HFFc6 (cell line): ENCODE results near the gene METTL25B. TPM values are rescaled to one million over a fixed set of nuclear protein-coding genes. Genes with fewer than 3 reads are reported as not detected.

Source experiments
- DNase-seq: peaks from one replicate; pipeline ENCODE4 v3.0.0-alpha.2; 2018
- H3K27ac Mint-ChIP-seq: 2 replicates; pipeline ENCODE4 v1.8.0; 2020; ENCODE audit warnings: mild to moderate bottlenecking, mixed read lengths
- H3K27me3 Mint-ChIP-seq: 2 replicates; pipeline ENCODE4 v1.8.0; 2021; ENCODE audit warnings: mild to moderate bottlenecking, moderate library complexity, mixed read lengths; ENCODE audit not compliant: insufficient read depth
- H3K36me3 Mint-ChIP-seq: 2 replicates; pipeline ENCODE4 v1.8.0; 2021; ENCODE audit warnings: low read depth, mixed read lengths
- H3K4me1 Mint-ChIP-seq: 2 replicates; pipeline ENCODE4 v1.8.0; 2020; ENCODE audit warnings: low read depth, mixed read lengths
- H3K4me3 Mint-ChIP-seq: 2 replicates; pipeline ENCODE4 v1.8.0; 2020; ENCODE audit warnings: mild to moderate bottlenecking, moderate library complexity, mixed read lengths
- H3K9me3 Mint-ChIP-seq: 2 replicates; pipeline ENCODE4 v1.8.0; 2020; ENCODE audit warnings: mild to moderate bottlenecking, mixed read lengths
- CTCF ChIP-seq: fragments of 200-600 bp; sonication (generic); IDR thresholded peaks from 2 replicates; pipeline ENCODE4 v1.5.0; 2021; ENCODE audit warnings: antibody characterized with exemption, mild to moderate bottlenecking
- total RNA-seq, 6 experiments: library from RNA; stranded (reverse); fragmentation: NEBNext Ultra II Directional; extraction: Animal tissue kit (Norgen Biotek cat#: 25700); gene quantifications; 2 replicates in 1 of 6; 3 replicates in 5 of 6; pipeline ENCODE4 v1.2.3, GENCODE V29; 2021

Gene METTL25B
- total RNA-seq, 6 experiments from 2014 or later: 11.2 to 16.0 (median 13.9) TPM

DNA sequence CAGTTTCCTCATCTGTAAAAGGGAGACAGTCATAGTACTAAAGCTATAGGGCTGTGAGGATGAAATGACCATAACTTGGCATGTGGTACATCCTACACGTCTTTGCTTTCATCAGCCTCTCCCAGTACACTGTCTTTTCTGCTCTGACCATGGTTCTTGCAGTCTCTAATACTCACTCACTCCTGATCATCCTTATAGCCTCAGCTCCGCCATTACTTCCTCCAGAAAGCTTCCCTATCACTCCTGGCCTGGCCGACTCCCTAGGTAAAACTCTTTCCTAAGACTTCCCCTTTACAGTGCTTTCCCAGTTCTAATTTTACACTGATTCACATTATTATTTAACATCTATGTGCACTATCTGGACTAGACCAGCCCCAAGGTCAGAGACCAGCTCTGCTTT is 17.6 kb downstream of the METTL25B start:
- Mint-ChIP-seq H3K27me3 (peaks cover 2% of the 10 kb centered on the region; the same call in 1 of the 2 replicates), H3K4me1 (peaks cover 67% of the 10 kb centered on the region), H3K36me3 (peaks cover 45% of the 10 kb centered on the region), H3K27ac (peak overlapping the region; percentile 98), H3K9me3 (no peaks in the 10 kb centered on the region), H3K4me3 (peak overlapping the region; percentile 98)
- TF ChIP-seq CTCF: no peak
- DNase-seq: no peak

DNA sequence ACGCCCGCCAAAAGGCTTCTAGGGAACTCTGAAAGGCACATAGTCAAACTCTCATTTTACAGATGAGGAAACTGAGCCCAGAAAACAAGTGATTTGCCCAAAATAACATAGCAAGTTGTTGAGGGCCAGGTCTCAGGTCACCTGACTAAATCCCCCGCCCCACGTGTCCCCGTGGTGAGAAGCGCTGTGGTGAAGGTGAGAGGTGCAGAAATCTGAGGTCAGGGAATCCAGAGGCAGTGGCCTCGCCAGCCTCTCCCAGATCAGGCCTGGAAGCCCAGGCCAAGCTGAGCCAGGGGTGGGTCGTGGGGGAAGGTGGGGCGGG is 18.1 kb downstream of the METTL25B start:
- no peak for TF ChIP-seq CTCF
- no peaks in the 10 kb centered on the region; the same call in 1 of the 2 replicates for H3K27me3 Mint-ChIP-seq
- peak overlapping the region; percentile 98 for H3K4me3 Mint-ChIP-seq
- peak overlapping the region; percentile 98 for H3K27ac Mint-ChIP-seq
- DNase-seq: no peak
- H3K9me3 Mint-ChIP-seq: no peaks in the 10 kb centered on the region
- peaks cover 41% of the 10 kb centered on the region for H3K36me3 Mint-ChIP-seq
- peaks cover 63% of the 10 kb centered on the region for H3K4me1 Mint-ChIP-seq

DNA sequence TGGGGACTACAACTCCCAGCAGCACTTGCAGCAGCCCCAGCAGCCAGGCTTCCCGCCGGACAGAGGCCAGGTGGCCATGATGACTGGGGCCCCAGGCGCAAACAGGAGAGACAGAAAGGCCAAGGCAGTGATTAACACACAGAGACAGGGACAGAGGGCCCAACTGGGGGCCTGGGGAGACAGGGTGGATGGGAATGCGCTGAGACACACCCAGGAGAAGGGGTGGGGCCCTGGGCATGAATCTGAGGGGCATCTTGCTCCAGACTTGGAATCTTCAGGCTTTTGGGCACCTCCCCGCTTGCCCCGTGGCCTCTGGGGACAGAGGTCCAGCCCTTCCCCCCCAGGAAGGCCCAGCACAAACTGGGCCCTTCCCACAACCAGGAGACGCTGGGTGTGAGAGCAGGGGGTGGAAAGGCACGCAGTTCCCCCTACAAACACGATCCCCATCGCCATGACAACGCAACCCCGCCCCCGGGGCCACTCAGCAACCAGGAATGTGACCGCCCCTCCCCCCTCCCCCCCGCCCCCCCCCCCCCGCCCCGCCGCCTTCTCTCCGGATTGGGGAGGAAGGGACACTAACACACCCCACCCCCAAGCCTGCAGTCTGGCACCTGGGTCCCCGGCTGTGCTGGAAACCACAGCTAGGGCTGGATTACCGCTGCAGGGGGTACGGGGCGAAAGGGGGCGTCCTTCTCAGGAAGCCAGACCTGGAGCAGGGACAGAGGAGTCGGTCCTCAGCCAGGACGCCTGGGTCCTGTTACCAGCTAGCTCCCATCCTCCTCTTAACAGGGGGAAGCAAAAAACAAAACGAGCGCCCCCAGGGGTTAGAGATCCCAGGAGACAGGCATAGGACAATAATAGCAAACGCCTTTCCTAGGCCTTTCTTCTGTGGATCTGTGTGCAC is 18.7 kb downstream of the METTL25B start:
- Mint-ChIP-seq H3K27ac (peak overlapping the region; percentile 98), H3K4me1 (peaks cover 57% of the 10 kb centered on the region), H3K4me3 (peak overlapping the region; percentile 98), H3K27me3 (no peaks in the 10 kb centered on the region; the same call in 1 of the 2 replicates), H3K36me3 (peaks cover 35% of the 10 kb centered on the region), H3K9me3 (no peaks in the 10 kb centered on the region)
- peak; percentile 64 for TF ChIP-seq CTCF
- DNase-seq: peak; percentile 91

DNA sequence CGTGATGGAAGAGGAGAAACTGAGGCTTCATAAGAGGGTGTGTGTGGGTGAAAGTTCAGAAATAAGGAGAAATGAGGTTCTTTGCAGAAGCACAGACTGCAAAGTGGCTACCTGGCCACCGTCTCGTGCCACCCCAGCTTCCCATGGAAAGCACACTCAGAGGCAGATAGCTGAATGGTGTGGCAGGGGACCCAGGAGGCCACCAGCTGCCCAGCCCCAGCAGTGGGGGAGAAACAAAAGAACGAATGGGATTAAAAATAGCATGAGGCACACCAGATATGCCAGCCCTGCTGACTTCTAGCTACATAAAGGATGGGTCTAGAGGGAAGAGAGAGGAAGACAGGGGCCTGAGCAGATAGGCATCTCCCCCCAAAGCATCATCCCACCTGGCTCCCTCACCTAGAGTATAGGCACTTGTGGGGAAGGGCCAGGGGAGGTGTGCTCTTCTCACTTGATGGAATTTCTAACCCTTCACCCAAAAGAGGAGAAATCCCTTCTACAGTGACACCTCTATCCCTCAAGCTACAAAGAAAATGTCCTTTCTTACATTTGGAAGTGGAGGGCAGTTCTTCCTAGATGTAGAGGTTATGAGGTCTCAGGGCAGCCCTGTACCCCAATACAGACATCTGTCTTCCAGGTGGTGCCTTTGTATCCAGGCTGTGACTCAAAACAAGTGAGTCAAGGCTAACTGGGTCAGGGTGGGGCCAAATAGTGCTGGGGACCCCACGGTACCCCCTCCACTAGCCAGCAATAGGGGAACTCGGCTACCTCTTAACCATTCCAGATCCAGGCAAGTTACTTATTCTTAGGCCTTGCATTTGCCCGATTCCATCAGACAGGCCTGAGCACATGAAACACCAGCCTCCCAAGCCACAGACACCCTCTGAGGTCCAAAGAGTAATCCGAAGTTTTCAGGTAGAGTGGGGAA is 19.7 kb downstream of the METTL25B start:
- no peaks in the 10 kb centered on the region for H3K9me3 Mint-ChIP-seq
- H3K36me3 Mint-ChIP-seq: peaks cover 28% of the 10 kb centered on the region
- peak overlapping the region; percentile 98 for H3K4me3 Mint-ChIP-seq
- peaks cover 62% of the 10 kb centered on the region for H3K4me1 Mint-ChIP-seq
- H3K27me3 Mint-ChIP-seq: no peaks in the 10 kb centered on the region; the same call in 1 of the 2 replicates
- DNase-seq: no peak
- TF ChIP-seq CTCF: no peak
- H3K27ac Mint-ChIP-seq: peak overlapping the region; percentile 98

DNA sequence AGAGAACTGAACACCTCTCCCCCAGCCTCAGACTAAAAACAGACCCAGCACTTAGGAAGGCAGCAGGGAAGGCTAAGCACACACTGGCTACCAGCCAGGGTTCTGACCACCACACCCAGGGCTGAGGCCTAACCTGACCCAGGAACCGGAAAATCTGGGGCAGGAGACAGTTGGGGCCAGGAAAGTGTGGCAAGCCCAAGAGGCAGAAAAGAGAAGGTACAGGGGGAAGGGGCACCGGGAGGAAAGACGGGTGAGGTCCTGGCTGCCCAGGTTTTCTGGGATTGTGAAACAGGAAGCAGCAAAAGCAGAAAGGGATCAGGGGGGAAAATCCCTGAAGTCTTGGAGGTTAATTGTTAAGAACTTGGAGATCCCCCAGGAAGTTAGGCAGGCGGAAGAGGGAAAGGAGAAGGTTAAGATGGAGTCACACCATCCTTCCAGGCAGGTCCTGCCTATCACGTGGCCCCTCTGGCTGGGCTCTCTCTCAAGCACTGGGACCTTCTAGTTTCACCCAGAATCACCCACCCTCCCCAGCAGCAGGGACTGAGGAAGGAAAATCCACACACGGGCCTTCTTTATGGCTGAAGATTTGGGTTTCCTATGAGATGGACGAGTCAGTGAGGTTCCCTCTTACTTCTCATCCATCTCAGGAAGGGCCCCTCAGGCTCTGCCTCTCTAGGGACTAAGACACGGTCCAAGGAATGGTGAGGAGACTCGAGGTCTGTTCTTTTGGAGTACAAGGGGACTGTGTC is 20.6 kb downstream of the METTL25B start:
- peaks cover 65% of the 10 kb centered on the region for H3K4me1 Mint-ChIP-seq
- TF ChIP-seq CTCF: no peak
- H3K27me3 Mint-ChIP-seq: no peaks in the 10 kb centered on the region; the same call in 1 of the 2 replicates
- DNase-seq: no peak
- peak overlapping the region; percentile 98 for H3K4me3 Mint-ChIP-seq
- no peaks in the 10 kb centered on the region for H3K9me3 Mint-ChIP-seq
- H3K36me3 Mint-ChIP-seq: peaks cover 28% of the 10 kb centered on the region
- H3K27ac Mint-ChIP-seq: peak overlapping the region; percentile 98
